KOPT-K1 (cell line): ENCODE data around the gene RASA3.

ENCODE experiments used
- H3K27ac ChIP-seq: fragments of 200-600 bp; sonication (generic); 2 replicates; pipeline ENCODE4 v1.5.1; 2016; ENCODE audit warnings: antibody characterized with exemption, mild to moderate bottlenecking, low read depth, low read length; ENCODE audit not compliant: poor library complexity, severe bottlenecking
- H3K36me3 ChIP-seq: fragments of 200-600 bp; sonication (generic); 2 replicates; pipeline ENCODE4 v1.5.1; 2017; ENCODE audit warnings: antibody characterized with exemption, mild to moderate bottlenecking, low read length, moderate library complexity; ENCODE audit not compliant: insufficient read depth
- H3K9me3 ChIP-seq: fragments of 200-600 bp; sonication (generic); 2 replicates; pipeline ENCODE4 v1.5.1; 2017; ENCODE audit warnings: antibody characterized with exemption, low read length, mild to moderate bottlenecking; ENCODE audit not compliant: insufficient read depth, poor library complexity, severe bottlenecking

RASA3 gene

GRCh38 chr13:113956571-113956970 lies 175.9 kb downstream of the RASA3 start:
- Histone ChIP-seq H3K36me3 (no peaks in the 10 kb centered on the region), H3K27ac (no peak overlapping the region), H3K9me3 (peaks cover 31% of the 10 kb centered on the region)

GRCh38 chr13:113955691-113956090 lies 176.7 kb downstream of the RASA3 start:
- peaks cover 25% of the 10 kb centered on the region for H3K9me3 ChIP-seq
- no peak overlapping the region for H3K27ac ChIP-seq
- H3K36me3 ChIP-seq = no peaks in the 10 kb centered on the region

GRCh38 chr13:113955235-113955634 lies 177.2 kb downstream of the RASA3 start:
- Histone ChIP-seq H3K9me3 (peaks cover 20% of the 10 kb centered on the region), H3K27ac (no peak overlapping the region)

DNA sequence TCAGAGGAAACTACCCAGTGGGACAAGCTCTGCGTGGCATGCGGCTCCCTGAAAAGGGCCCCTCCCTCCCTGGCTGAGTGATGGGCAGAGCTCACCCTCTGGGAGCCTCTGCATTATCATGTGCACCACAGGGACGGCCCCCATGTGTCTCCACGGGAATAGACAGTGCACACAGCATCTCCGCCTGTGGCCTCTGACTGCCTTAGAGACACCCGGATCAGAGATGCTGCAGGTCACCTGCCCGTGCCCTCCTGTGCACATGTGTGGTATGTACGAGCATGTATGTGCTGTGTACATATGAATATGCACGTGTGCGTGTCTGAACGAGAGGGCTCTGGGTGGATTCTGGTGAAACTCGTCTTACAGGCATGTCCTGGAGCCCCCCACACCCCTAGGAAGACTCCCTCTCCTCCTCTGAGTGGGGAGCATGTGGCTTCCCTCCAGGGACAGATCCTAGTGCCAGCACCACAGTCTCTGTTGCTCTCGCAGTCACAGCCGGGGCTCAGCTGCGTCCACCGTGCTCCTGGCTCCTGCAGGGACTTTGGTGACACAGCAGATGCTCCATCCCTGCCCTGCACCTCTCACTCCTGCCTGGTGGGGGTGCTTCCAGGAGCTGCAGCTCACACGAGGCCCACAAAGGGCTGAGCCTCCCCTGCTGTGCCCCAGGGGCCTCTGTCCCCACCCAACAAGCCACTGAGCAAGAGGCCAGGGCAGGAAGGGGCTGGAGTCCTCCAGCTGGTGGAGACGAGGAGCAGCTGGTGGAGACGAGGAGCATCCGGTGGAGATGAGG lies 178.2 kb downstream of the RASA3 start:
- Histone ChIP-seq H3K9me3 (peaks cover 11% of the 10 kb centered on the region), H3K27ac (no peak overlapping the region), H3K36me3 (no peaks in the 10 kb centered on the region)

More at GRCh38 chr13:113955235-113955634, 177.2 kb downstream of the RASA3 start:
- H3K36me3 ChIP-seq = no peaks in the 10 kb centered on the region

DNA sequence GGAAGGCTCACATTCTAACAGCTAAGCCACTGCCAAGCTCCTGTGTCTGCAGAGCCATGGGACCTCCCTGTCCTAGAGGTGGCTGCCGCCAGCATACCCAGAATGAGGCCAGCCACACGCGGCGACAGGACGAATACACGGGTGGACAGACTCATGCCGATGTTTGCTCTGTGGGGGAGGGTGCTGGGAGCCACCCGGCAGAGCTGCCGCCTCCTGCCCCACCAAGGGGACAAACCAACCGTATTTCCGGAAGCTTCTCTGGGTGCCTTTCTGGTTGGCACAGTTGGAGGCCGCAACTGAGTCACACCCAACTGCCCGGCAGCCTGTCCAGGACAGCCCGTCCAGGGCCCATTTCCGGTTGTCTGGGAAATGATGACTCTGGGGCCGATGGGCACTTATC lies 178.9 kb downstream of the RASA3 start:
- Histone ChIP-seq H3K9me3 (peaks cover 4% of the 10 kb centered on the region), H3K27ac (no peak overlapping the region), H3K36me3 (no peaks in the 10 kb centered on the region)

DNA sequence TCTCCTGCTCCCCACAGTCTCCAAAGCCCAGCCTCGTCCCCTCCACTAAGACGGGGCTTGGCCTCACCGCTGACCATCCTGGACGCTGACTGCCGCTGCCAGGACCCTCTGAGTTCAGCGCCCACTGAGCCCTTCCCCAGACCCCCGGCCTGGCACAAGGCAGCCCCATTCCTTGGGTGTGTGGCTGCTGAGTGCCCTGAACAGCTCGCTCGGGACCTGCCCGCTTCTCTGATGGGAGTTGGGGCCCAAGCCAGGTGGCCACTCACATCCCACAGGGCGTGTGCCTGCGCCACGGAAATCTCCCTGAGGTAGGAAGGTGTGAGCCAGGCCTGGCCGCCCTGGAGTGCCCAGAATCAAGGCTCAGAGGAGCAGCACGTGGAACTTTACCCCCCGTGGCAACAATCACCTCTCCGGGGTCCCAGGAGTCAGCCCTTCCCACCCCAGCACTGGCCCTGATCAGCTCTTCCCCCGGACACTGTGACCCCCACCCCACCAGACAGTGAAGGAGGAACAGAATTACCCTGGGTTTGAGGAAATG lies 179.4 kb downstream of the RASA3 start:
- H3K9me3 ChIP-seq = no peaks in the 10 kb centered on the region
- H3K27ac ChIP-seq = no peak overlapping the region
- H3K36me3 ChIP-seq = no peaks in the 10 kb centered on the region

GRCh38 chr13:113952151-113952982 lies 180.1 kb downstream of the RASA3 start:
- Histone ChIP-seq H3K36me3 (no peaks in the 10 kb centered on the region), H3K27ac (no peak overlapping the region), H3K9me3 (no peaks in the 10 kb centered on the region)

DNA sequence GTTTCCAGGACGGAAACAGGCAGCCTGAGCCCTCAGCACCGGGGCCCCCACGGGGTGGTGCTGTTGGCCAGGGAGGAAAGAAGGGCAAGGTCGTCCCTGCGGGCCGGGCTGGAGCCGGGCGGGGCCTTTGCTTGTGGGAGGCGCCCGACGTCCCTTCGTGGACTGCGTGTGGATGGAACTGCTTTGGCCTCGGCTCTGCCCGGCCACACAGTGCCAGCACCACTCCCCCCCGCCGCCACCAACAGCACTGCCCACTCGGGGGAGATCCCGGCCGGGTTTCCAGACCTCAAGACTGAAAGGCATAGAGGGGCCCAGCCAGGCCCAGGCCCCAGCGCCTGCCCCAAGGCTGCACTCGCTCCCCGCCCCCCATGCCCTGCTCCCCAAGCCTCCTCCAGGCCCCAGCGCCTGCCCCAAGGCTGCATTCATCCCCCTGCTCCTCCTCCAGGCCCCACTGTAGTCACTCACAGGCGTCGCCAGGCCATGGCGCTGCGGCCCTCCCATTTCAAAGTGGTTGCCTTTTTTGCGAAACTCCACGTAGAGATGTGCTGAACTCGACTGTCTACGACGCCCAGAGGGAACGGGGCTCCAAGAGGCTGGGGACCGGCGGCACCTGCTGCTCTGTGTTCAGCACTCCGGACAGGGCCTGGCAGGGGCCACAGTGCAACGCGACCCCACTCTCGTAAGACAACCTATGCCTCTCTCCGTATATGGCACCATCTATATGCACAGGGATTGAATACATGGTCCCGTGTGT lies 181.0 kb downstream of the RASA3 start:
- no peaks in the 10 kb centered on the region for H3K9me3 ChIP-seq
- H3K36me3 ChIP-seq = no peaks in the 10 kb centered on the region
- no peak overlapping the region for H3K27ac ChIP-seq

GRCh38 chr13:113950451-113951245 lies 181.8 kb downstream of the RASA3 start:
- Histone ChIP-seq H3K27ac (no peak overlapping the region), H3K9me3 (no peaks in the 10 kb centered on the region), H3K36me3 (no peaks in the 10 kb centered on the region)

GRCh38 chr13:113949546-113949945 lies 182.9 kb downstream of the RASA3 start:
- H3K36me3 ChIP-seq = no peaks in the 10 kb centered on the region
- H3K27ac ChIP-seq = no peak overlapping the region
- no peaks in the 10 kb centered on the region for H3K9me3 ChIP-seq

DNA sequence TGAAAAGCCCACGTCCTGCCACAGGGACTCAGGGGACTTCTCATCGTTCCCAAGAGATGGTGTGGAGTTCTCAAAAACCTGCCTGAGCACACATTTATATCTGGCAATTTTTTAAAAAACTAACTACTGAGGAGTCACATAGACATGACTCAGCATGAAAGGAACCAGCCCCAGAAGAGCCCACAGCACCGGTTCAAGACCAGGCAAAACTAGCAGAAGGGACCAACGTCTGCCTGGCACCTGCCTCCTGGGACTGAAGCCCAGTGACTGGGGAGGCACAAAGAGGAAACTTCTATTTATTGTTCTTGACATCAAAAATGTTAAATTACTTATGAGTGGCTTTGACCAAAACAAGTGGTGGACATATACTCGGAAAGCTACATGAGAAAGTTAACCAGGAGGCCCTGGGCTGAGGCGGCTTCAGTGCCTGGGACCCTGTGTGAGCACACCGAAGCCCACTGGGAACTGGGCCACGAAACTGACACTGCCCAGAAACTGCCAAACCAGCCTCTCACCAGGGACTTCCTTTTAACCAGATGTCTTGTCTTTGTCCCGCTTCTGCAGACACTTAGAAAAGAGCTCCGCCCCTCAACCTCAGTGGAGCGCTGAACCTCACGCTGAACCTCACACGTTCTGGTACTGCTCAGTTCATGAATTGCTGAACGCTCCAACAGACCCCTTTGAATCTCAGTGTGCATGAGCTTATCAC lies 184.2 kb downstream of the RASA3 start:
- no peaks in the 10 kb centered on the region for H3K36me3 ChIP-seq
- H3K27ac ChIP-seq = no peak overlapping the region
- H3K9me3 ChIP-seq = no peaks in the 10 kb centered on the region

- H3K9me3 ChIP-seq = no peaks in the 10 kb centered on the region
- no peaks in the 10 kb centered on the region for H3K36me3 ChIP-seq
- no peak overlapping the region for H3K27ac ChIP-seq
Observed at GRCh38 chr13:113947311-113948033, 185.0 kb downstream of the RASA3 start.

DNA sequence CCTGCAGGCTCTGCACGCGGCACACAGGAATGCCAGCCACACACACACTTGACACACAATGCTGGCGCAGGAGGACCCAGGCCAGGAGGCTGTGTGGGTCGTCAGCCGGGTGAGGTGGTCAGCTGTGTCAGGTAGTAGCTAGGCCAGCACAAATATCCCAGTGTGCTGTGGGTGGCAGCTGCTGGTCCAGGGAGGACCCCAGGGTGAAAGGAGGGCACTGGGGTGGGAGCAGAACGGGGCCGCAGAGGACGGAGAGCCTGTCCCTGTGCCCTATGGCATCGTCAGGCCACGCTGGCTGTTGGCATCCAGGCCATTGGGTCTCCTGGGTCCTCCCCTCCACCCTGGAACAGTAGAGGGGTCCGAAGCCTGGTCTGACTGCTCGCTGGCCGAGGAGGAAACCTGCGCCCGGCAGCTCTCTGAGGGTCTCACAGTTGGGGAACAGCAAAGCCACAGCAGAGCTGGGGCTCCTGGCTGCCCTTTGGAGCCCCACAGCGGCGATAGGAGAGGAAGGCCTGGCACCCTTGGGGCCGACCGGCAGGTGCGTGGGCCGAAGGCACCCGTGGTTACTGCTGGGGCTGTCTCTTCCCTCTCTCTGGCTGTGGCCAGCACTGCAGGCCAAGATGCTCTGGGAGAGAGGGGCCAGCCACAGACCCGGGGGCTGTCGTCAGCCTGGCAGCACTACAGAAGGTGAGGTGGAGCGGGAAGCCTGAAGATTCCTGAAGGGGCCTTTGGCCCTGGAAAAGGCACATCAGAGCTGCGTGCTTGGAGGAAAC lies 185.8 kb downstream of the RASA3 start:
- Histone ChIP-seq H3K36me3 (no peaks in the 10 kb centered on the region), H3K27ac (no peak overlapping the region), H3K9me3 (no peaks in the 10 kb centered on the region)
